GM19035 (cell line): ENCODE measurements around the gene NRP2.
A peak's percentile ranks its signal among the peaks of the same experiment; 100 is the strongest.

ENCODE experiments used
- ATAC-seq: cut with Tn5 transposase; IDR thresholded peaks from one replicate; pipeline ENCODE4 v1.9.1; 2021; ENCODE audit not compliant: unreplicated experiment

The NRP2 gene

GRCh38 chr2:205686056-205686782 lies 3.9 kb downstream of the NRP2 start:
- no peak for ATAC-seq

GRCh38 chr2:205686783-205687640 lies 4.7 kb downstream of the NRP2 start:
- no peak for ATAC-seq

DNA sequence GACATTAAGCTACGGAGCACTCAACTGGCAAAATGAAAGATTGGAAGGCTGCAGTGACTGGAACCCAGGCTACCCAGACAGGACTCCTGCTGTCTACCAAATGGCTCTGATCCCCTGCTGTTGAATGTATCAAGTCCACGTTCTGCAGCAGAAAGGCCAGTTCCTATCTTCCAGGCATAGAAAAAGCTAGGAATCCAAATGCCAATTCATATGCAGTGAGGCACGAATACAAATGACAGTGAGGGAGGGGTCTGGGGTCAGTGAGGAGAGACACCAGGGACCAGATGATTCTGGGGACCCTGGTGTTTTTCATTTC lies 5.3 kb downstream of the NRP2 start:
- no peak for ATAC-seq

GRCh38 chr2:205688417-205689200 lies 6.3 kb downstream of the NRP2 start:
- no peak for ATAC-seq

DNA sequence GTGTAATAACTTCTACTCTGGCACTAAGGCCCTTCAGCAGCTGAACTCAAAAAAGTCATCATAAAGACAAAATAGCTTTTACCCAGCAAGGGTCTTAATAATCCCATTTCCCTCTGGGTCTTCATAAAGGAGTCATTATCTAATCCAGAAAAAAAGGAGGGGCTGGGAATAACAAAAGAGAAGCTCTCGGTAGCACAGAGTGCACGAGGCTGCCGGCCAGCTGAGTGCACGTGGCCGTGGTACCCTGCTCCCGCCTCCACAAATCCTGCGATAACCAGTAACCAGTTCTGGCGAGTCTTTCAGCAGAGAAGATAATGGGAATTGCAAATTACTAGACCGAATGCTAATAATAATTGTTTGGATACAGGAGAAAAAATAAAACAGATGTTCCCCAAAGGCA lies 7.5 kb downstream of the NRP2 start:
- no peak for ATAC-seq

DNA sequence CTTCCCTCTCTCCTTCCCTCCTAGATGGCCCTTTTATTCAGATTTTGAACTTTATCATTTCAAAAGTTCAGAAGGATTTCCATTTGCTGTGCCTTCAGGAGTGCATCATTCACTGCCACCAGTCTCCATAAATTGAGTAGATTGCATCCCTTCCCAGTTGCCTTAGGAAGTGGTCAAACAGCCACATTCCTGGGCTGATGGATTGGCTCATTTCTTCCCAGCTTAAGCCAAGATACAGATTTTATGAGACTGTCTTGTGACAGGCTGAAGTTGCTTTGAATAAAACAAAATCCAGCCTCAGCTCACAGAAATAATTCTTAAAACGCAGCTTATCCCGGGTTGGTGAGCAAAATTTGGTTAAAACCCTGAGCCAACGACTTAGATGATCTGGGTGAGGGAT lies 9.8 kb downstream of the NRP2 start:
- ATAC-seq: no peak

- ATAC-seq: no peak
Measured at GRCh38 chr2:205694256-205694655, 12.0 kb downstream of the NRP2 start.

- ATAC-seq: no peak
Measured at GRCh38 chr2:205695460-205695991, 13.2 kb downstream of the NRP2 start.

DNA sequence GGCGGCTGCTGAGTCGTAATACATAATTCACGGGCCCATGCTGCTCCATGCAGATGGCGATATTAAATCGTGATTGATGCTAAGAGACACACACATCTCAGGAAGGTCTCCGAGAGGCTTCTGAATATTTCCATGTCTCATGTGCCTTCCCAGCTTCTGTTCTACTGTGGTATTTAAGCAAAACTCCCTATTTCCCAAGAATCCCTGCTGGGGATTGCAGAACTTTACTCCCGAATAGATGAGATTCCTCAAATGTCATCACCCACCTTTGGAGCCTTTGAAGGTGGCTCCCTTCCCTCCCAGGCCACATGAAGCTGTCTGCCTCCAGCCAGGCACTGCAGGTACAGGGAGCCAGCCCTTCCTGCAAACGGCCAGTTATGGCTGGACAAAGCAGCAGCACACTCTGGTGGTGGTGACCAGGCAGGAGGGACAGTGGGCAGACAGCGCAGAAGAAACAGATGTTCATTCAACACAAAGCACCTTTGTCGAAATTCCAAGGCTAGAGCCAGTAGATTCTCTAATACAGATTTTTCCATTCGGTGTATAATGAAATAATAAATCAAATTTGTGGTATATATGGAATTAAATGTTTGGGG lies 14.1 kb downstream of the NRP2 start:
- no peak for ATAC-seq

DNA sequence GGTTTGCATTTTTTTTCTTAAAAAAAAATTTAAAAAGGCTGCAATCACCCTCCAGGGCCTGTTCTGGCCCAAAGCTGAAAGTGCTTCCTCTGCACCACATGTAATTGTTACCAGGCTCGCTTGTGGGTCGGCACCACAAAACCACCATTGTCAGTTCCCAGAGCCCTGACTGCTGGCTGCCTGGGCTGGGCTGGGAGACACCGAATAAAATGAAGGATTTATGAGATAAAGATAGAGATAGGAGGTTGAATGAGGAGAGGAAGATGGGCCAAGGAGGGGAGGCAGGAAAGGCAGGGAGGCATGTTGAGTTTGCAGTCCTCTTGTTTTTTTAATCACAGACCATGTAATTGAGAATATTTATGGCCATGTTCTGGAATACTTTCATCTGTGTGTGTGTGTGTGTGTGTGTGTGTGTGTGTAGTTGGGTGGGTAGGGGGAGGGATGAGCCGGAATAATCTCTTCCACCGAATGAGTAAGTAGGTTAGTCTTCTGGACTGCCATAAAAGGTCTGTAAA lies 14.7 kb downstream of the NRP2 start:
- ATAC-seq: no peak

DNA sequence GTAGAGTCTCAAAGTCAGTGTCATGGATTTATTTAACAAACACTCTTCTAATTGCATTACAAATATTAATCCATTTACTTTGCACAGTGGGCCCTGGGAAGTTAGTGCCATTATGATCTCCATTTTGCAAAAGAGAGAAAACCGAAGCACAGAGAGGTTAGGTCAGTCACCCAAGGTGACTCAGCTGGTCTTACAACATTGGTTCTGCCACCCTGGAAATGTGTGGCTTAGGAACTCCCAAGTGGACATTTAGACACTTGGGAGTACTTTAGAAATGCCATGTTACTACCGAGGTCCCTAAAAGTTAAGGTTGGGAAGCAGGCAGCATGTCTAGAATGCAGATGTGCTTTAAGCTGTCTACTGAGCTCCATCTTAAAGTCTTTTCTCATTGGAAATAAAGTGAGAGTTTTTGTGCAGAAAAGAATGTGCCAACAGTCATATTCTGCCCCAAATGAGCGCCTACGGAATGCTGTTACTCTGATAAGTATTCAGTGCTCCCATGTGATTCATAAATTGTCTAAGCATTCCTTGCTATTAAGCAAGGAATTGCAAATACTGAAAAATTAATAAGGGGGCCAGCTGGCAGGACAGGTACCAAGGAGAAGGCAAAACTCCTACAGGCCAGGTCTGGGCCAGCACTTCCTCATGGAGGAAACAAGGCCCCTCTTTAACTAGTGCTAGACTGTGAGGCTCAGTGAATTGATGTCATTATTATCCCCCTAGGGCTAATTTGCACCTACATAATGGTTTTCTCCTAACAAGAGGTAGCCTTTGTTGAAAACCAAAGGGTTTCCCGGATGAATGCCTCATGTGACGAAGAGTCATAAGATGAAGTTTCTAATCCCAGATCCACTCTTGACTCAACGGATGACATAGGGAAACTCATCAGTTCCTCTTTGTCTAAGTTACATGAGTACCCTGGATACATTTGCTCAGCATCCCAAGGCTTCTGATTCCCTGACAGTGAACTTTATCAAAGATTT lies 16.3 kb downstream of the NRP2 start:
- ATAC-seq: no peak

GRCh38 chr2:205699515-205700289 lies 17.4 kb downstream of the NRP2 start:
- no peak for ATAC-seq

- peak; percentile 85 for ATAC-seq
Measured at GRCh38 chr2:205700331-205701132, 18.2 kb downstream of the NRP2 start.

GRCh38 chr2:205701509-205701908 lies 19.2 kb downstream of the NRP2 start:
- no peak for ATAC-seq

DNA sequence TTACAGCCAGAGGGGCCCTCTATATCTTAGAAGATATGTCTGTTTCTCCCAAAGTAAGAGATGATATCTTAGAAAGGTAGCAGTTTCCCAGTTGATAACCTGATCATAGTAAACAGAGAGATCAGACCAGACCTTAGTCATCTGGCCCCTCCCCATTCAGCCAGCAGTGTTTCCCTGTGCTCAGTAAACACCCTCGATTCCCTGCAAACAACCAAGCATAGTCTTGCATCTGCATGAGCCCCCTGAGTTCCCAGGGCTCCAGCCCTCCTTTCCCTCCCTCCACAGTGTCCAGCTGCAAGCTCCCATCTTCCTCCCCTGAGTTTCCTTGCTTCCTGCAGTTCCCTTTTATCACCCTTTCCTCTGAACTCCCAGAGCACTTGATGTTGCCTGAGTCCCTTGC lies 20.3 kb downstream of the NRP2 start:
- ATAC-seq: no peak

- no peak for ATAC-seq
Measured at GRCh38 chr2:205703471-205704126, 21.3 kb downstream of the NRP2 start.

DNA sequence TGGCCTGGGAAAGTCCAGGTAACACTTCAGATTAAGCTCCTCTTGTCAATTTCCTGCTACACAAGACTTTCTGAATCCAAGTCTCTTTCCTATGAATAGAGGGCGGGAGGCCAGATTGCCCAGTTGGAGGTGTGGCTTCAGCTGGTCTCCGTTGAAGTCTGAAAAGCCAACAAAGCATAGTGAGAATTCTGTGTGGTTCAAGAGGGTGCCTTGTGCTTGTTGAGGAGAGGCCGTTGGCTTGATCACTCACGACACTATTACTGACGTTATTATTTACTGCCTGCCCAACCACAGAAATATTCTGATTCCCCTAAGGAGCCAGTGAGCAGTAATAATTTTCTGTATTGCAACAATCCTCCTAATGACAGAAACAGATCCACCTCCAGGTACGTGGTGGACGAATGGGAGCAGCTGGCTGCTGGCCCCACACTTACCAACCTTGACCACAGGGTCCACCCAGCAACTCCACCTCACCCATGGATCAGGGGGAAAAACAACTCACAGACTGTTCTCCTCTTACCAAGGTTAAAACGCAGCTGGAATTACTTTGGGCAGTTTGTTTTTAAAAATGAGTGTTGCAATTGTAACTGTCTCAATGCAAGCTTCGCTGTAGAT lies 21.9 kb downstream of the NRP2 start:
- no peak for ATAC-seq
